ENCODE measurements around the gene ASTE1. TPM values are rescaled to one million over a fixed set of nuclear protein-coding genes. Genes with fewer than 3 reads are reported as not detected.
"Not testable (repeated sequence)": the region's sequence is repeated elsewhere in the genome, so short reads cannot be mapped to it uniquely, and the experiment has no call there.

The ASTE1 gene, protein sequence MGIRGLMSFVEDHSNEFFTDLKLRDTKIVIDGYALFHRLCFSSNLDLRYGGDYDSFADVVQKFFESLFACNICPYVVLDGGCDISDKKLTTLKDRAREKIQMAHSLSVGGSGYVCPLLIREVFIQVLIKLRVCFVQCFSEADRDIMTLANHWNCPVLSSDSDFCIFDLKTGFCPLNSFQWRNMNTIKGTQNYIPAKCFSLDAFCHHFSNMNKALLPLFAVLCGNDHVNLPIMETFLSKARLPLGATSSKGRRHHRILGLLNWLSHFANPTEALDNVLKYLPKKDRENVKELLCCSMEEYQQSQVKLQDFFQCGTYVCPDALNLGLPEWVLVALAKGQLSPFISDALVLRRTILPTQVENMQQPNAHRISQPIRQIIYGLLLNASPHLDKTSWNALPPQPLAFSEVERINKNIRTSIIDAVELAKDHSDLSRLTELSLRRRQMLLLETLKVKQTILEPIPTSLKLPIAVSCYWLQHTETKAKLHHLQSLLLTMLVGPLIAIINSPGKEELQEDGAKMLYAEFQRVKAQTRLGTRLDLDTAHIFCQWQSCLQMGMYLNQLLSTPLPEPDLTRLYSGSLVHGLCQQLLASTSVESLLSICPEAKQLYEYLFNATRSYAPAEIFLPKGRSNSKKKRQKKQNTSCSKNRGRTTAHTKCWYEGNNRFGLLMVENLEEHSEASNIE
- 13.4 TPM for total RNA-seq

DNA sequence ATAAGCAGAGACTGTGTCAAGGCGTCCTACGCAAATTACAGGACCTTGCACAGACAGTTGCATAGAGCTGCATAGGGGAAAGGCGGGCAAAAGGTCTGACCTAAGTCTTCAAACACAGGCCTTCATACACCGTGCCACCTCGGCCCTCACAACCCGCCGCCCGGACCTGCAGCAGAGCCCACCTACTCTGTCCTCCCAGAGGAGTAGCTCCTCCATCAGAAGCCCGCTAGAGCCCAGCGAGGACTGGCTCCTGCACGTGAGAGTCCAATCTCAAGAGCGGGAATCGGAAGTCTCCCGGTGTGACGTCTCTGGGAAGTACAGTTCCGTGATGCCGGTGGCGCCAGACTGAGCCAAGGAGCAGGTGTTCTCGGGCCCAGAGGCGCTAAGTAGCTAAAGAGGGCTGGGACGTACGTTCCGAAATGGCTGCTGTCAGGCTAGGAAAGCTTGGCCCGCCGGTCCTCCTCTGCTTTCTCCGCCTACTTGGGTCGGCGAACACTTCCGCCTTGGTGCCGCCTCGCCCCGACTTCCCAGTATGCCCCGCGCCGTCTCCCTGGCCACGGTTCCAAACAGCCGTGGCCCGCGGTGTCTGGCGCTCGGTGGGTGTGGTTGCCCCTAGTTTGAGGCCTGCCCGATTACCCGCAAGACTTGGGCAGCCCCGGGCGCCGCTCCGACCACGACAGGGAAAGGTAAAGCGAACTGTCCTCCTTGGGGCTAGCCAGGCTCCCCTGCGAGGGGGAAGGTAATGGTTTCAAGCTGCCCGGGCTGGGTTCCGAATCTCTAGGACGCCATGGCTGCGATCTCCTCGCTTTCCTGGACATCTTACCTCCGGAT lies at the start of gene ASTE1, which contains the start of gene NEK11:
Gene ASTE1, minus strand, starts transcription at position 505 of the 831 bp plus-strand sequence. CDS start 1,519 bp downstream, outside the sequence.
Gene NEK11, plus strand, starts transcription at position 557 of the 831 bp plus-strand sequence. CDS start 2,832 bp downstream, outside the sequence.
- peak; percentile 96 for DNase-seq

DNA sequence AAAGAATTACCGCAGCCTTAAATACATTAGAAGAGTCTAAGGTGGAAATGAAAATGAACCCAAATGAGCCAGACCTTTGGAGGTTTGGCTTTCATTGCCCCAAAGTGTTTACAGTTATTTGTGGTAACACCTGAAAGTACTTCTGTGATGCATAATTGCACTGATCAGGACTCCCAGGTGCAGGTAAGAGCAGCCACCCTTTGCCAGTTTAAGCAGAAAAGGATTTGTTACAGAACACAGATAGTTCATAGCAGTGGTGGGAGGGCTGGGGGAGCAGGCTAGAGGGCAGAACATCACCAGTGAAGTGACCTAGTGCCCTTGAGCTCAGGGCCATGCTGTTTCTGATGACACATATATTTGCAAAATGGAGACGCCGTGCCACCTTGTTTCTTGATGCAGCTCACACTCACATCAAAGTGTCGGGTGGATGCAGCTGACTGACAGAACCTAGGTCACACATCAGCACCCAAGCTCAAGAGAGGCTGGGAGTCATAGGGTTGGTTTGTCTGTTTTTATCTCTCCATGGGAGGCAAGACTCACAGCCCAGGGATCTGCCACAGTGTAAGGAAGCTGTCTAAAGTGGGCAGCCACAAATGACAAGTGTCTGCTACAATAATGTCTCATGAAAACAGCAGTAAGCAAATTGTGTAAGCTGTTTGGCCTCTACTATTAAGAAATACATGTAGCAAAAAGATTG lies 49.2 kb upstream of the ASTE1 start:
- DNase-seq, result no peak

DNA sequence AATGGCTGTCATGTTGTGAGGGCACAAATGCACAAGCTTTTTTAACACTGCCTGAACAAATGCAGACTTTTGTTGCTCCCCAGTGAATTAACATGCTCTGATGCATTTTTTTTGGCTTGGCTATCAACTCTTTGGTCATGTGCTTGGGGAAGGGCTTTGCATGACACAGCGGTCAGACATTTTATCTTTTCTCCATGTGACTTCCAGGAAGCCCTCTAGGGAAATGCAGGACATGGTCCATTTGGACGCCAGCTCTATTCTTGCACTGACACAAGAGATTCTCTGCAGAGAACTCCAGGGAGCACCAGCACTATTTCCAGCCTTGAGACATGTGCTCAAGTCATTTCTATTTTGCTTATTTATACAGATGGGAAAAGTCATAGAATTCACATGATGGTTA lies 46.2 kb upstream of the ASTE1 start:
- peak; percentile 8 for DNase-seq

DNA sequence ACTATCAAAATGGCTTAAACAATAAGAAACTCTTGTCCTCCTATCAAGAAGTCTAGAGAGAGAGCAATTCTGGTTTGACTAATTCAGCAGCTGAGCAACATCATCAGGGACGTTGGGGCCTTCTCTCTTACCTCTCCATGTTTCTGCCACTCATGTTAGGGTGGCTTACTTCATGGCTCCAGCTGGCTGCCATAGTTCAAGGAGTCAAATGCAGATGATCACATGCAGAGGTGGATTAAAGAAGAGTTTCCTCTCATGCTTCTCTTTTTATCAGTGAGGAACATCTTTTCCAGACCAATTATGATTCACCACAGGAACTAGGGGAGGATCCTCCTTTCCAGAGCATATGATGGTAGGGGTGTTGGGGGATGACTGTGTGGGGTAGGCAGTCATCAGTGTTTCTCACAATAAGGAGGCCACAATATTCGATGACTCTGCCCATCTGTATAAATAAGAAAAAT lies 45.5 kb upstream of the ASTE1 start:
- no peak for DNase-seq

DNA sequence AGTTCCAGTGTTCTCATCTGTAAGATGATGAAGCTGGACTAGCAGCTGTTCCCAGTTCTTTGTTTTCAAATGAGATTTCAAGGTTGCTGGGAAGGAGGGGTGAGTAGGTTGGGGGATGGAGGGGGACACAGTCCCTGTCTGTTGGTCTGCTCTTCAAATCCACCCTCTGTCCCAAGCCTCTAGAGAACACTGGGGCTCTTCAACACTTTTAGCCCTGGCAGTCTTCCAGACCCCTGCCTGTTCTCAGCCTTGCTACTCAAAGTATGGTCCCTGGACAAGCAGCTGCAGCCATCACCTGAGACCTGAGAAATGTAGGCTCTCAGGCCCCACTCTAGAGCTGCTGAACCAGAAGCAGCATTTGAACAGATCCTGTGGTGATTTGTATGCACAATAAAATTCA lies 41.4 kb upstream of the ASTE1 start:
- peak; percentile 66 for DNase-seq

DNA sequence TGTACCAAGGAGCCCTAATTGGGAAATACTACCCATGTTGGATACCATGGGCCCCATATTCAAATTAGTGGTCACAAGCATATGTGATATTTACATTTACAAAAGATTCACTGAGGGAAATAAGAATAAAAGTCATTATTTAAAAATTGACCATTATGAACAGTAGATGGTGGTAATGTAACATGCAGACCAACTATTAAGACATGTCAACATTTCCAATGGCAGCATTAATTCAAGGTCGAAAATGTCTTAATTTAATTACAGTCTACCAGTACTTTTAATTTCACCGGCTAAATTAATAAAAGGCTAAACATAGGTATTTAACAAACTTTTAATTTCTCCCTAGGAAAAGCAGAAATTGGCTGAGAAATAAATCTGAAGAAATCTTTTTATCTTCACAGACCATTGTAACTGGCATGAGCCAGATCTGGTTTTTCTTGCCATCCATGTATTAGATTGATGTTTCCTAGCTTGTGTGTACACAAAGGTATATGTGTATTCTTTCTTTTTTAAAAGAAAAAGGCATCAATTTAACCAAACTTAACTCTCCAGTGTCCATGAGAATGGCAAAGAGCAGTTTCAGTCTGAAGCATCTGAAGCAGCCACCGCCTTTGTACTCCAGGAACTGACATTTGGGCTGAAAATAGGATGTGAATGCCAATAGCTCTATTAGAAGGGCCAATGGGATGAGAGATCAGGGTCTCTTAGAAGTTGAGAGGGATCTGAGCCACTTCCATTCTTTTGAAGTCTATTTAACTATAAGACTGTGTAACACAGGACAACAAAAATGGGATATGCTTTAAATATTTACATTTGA lies 26.6 kb upstream of the ASTE1 start:
- DNase-seq, result peak; percentile 20

DNA sequence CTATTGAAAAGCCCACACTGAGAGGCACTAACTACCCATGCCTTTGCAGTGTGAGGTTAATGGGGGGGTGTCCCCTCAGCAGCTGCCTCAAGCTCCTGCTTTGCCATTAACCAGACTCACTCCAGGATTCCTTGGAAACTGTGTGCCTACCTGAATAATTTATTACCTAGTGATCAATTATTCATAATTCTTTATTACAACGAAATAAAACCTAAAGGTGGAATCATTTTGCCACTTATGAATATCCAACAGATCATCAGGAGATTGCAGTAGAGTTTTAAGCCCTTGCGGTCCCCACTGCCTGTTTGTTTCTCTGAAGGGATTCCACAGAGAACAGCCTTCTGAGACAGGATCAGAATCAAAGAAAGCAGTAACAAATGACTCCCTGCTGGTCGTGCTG lies 23.4 kb upstream of the ASTE1 start:
- no peak for DNase-seq

DNA sequence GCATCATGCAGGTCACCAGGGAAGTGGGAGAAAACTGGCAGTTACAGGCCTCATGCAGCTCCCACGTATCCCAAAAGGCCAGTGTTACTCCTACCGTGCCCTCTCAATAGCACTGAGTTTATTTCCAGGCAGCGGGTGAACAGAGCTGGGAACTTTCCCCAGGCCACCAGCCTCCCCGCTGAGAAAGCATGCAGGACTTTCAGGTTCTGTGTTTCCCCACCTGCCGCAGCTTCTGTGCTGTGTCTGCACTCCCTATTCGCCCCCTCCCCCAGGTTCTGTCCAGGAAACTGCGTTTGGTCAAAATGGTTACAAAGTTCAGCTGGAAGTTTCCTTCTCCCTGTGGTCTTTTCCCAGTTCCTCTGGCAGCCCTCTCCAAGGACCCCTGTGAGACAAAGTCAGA lies 21.4 kb upstream of the ASTE1 start:
- DNase-seq, result no peak

DNA sequence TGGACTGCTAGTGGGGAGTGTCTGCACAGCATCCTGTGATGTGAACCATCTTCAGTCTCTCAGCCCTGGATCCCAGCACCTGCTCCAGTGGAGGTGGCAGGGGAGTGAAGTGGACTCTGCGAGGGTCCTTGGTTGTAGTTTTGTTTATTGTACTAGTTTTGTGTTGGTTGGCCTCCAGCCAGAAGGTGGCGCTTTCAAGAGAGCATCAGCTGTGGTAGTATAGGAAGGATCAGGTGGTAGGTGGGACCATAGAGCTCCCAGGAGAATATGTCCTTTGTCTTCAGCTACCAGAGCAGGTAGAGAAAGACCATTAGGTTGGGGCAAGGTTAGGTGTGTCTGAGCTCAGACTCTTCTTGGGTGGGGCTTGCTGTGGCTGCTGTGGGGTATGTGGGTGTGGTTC lies 21.0 kb upstream of the ASTE1 start:
- no peak for DNase-seq

DNA sequence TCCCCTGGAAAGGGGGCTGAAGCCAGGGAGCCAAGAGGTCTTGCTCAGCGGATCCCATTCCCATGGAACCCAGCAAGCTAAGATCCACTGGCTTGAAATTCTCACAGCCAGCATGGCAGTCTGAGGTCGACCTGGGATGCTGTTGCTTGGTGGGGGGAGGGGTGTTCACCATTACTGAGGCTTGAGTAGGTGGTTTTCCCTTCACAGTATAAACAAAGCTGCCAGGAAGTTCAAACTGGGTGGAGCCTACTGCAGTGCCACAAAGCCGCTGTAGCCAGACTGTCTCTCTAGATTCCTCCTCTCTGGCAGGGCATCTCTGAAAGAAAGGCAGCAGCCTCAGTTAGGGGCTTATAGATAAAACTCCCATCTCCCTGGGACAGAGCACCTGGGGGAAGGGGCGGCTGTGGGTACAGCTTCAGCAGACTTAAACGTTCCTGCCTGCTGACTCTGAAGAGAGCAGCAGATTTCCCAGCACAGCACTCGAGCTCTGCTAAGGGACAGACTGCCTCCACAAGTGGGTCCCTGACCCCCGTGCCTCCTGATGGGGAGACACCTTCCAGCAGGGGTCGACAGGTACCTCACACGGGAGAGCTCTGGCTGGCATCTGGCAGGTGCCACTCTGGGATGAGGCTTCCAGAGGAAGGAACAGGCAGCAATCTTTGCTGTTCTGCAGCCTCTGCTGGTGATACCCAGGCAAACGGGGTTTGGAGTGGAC lies 15.8 kb upstream of the ASTE1 start:
- not testable (repeated sequence) for DNase-seq

DNA sequence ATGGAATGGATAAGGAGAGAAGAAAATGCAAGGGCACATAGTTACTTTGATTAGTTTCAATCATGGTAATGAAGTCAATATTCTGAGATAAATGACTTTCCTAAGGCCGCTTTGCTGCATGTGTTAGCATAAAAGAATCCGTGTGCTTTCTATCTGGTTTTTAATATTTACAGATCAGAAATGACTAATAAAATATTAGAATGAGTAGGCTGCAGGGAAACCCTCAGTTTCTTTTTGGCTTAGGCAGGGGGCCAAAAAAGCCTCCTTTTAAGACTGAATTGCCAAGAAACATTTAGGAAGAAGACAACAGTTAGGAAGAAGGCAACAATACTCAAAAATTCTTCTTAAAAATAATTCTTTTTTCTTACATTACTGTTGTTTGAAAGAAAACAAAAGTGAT lies 11.7 kb upstream of the ASTE1 start:
- DNase-seq, result no peak

DNA sequence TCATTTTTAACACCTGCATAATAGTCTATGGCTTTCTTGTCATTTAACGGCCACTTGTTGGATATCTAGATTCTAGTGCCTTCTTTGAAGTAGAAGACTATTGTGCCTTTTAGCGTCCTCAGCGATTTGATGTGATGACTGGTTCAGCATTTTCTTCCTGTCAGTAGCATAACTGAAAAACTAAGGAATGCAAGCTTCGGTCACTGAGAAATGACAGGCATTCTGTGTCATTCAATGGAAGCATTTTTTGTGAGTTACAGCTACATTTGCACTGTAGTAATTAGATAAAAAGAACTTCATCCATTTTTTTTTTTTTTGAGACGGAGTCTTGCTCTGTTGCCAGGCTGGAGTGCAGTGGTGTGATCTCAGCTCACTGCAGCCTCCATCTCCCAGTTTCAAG lies 10.4 kb upstream of the ASTE1 start:
- no peak for DNase-seq

DNA sequence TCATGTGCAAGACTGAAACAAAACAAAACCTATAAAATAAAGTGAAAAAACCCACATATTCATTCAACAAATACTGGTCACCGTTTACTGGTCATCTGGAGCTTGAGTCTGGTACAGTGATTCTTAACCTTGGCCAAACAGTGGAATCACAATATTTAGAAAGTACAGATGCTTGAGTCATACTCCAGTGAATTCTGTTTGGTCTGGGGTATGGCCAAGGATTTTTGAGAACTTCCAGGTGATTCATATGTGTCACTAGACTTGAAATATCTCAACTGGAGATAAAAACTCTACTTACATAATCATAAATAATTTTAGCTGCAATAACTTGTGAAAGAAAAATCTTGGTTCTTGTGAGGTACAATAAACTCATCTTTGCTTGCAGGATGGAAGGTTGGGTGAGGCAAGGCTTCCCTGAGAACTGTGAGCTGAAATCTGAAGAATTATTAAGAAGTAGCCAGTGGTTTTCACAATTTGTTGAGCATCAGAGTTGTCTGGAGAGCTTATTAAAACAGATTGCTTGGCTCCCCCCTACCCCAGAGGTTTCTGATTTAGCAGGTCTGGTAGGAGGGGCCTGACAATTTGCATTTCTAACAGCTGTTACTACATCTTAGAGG lies 9.7 kb upstream of the ASTE1 start:
- DNase-seq, result no peak

DNA sequence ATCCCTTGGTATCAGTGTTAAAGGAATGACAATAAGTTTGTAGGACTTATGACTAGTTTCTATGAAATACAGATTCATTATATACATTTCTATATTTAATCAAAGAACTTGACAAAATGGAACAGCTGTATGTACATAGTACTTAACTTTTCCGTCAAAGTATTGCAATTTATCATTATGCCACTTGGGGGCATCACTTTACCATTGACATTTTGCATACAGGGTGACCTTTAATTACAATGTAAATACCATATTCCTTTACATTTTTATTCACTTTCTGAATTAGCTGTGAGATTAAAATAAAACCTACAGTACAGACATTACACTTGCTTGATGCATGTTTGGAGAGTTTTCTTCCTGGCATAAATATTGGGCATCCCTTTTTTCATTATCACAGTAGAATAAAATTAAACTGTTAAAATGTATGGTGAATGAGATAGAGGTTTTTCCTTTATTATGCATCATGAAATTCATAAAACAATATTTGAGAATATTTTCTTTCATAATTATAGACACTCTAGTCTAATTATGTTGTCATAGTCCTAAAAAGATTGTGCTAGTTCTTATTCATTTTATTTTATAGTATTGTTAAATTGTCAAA lies 7.0 kb upstream of the ASTE1 start:
- DNase-seq, result peak; percentile 77

DNA sequence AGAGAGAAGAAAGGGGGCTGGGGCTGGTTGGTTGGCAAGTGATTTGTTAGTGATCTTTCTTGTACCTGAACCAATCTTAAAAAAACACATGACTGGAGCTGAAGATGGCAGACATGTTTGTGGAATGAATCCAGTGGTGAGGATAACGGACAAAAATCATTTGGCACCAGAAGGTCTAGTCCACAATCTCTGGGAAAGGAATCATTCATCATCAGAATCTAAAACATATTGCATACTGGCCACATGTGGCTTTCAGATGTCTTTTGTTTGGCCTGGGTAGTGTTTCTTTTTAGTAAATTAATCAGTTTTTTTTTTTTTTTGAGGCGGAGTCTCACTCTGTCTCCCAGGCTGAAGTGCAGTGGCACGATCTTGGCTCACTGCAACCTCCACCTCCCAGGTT lies 5.0 kb upstream of the ASTE1 start:
- DNase-seq, result no peak

DNA sequence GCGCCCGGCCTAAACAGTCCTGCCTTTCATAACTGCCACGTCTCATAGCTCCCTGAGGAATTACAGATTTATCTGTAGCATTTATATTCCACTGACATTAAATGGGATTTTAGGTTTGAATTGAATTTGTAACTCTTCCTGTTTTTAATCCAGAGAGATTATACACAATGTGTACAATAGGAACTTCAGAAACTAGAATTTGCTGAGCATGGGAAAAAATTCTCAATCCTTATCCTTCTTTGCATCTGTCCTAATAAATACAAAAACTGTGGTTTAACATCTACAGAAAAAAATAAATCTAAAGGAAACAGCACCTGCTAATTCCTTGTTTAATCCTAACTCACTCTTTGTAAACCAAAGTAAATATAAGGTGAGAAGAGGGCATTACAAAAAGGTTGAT lies 2.2 kb upstream of the ASTE1 start:
- no peak for DNase-seq

DNA sequence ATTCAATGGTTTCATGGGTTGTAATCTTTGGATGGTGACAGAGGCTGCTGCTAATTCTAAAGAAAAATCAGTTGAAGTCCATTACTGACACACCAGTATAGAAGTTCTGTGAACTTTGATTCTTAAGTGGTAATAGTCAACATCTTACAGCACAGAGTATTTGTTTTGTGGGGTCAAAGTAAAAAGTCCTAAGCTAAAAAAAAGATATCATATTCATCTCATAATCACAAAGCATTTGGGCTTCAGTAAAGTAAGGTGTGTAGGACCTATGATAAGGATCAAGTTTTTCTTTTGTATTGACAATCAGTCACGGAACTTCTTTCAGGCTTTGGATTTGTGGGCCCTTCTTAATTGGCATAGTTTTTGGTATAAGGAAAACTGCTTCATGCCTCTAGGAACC lies 1.1 kb downstream of the ASTE1 start:
- DNase-seq, result no peak

DNA sequence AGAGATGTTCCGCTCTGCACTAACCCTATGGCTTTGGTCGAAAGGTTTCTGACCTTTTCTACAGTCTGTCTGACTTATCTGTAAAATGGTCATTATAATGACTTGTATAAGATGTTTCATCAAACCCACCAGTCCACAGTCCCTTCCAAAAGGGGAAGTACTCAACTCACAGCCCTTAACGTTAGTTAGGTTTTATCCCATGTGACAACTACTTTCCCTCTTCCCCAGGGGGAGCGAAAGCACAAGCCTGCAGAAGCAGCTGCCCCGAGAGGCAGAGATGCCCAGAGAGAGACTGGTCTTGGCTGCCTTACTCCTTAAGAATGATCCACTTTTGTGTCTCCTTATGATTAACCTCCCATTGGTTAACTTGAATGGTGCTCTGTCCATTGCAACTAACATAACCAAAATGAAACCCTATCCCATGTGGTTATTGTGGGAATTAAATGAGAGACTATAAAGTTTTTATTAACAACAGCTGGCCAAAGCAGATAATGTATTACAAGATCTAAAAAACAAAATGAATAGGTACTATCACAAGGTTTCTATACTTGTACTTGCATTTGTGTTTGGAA lies 6.4 kb downstream of the ASTE1 start:
- DNase-seq, result no peak

DNA sequence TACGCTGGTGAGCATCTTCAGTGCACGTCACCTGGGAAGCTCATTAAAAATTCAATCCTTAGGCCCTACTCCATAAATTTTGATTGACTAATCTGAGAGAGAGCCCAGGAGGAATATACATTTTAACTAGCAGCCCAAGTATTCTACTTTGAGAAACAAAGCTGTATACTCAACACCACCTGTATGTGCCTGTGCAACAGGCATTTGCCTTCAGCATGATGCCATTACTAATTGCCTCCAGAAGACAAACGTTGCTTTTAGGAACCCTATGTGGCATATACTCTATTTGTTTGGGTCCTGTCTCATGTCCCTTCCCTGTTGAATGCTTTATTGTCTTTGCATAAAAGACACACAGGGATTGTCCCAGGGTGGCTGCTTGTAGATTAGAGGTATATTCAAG lies 7.7 kb downstream of the ASTE1 start:
- no peak for DNase-seq

All from tongue (tissue), 2 donors.